OCI-LY1 (cell line): ENCODE measurements around the gene IKZF3.

Experiments
- EZH2 ChIP-seq: fragments of 200-600 bp; sonication (generic), shearing (Covaris generic); IDR thresholded peaks from 2 replicates; pipeline ENCODE4 v1.8.0; 2017; ENCODE audit warnings: borderline replicate concordance, mixed run types, mild to moderate bottlenecking, antibody characterized with exemption, low read length, moderate library complexity, mixed read lengths
- TF ChIP-seq, protein P1 (sequence below): fragments of 200-600 bp; sonication (generic), shearing (Covaris generic); IDR thresholded peaks from 2 replicates; pipeline ENCODE4 v1.5.1; 2017; ENCODE audit warnings: mild to moderate bottlenecking, antibody characterized with exemption, low read length, moderate library complexity, mixed read lengths

DNA sequence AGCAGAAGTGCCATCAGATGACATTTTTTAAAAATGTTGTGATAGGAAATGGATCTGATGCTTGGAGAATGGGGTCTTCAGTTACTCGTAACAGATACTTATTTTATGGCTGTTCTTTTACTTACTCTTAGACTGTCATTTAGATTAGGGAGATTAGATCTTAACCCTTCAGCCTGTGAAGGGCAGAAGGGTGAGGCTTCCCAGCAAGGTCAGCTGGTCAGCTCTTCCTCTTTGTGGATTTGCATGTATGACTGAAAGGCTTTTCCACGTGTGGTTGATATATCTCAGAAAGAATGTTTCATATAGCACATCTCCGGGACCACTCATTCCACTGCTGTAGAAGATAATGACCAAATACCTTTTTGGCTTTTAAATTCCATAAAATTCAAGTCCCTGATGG, 98.9 kb downstream of the IKZF3 start:
- TF ChIP-seq, protein P1, sequence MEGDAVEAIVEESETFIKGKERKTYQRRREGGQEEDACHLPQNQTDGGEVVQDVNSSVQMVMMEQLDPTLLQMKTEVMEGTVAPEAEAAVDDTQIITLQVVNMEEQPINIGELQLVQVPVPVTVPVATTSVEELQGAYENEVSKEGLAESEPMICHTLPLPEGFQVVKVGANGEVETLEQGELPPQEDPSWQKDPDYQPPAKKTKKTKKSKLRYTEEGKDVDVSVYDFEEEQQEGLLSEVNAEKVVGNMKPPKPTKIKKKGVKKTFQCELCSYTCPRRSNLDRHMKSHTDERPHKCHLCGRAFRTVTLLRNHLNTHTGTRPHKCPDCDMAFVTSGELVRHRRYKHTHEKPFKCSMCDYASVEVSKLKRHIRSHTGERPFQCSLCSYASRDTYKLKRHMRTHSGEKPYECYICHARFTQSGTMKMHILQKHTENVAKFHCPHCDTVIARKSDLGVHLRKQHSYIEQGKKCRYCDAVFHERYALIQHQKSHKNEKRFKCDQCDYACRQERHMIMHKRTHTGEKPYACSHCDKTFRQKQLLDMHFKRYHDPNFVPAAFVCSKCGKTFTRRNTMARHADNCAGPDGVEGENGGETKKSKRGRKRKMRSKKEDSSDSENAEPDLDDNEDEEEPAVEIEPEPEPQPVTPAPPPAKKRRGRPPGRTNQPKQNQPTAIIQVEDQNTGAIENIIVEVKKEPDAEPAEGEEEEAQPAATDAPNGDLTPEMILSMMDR = no peak
- TF ChIP-seq EZH2 = no peak
